ENCODE results near the gene AGFG2. TPM values are rescaled to one million over a fixed set of nuclear protein-coding genes. Genes with fewer than 3 reads are reported as not detected.
"Not testable (repeated sequence)": the region's sequence is repeated elsewhere in the genome, so short reads cannot be mapped to it uniquely, and the experiment has no call there.

AGFG2 gene
- total RNA-seq, 1 experiment from 2014 or later, result 19.1 TPM

GRCh38 chr7:100520138-100520537 lies 18.9 kb upstream of the AGFG2 start:
- no peak for DNase-seq (ENCODE audit: low read depth)

- no peak for DNase-seq (ENCODE audit: low read depth)
Observed at GRCh38 chr7:100521076-100521475, 17.9 kb upstream of the AGFG2 start.

GRCh38 chr7:100521909-100522593 lies 17.0 kb upstream of the AGFG2 start:
- DNase-seq (ENCODE audit: low read depth), result not testable (repeated sequence)

GRCh38 chr7:100523192-100523591 lies 15.8 kb upstream of the AGFG2 start:
- DNase-seq (ENCODE audit: low read depth), result not testable (repeated sequence)

GRCh38 chr7:100528108-100528866 lies 10.7 kb upstream of the AGFG2 start:
- DNase-seq (ENCODE audit: low read depth), result not testable (repeated sequence)

- DNase-seq (ENCODE audit: low read depth), result no peak
Observed at GRCh38 chr7:100532165-100533022, 6.6 kb upstream of the AGFG2 start.

GRCh38 chr7:100535982-100536381 lies 3.0 kb upstream of the AGFG2 start:
- DNase-seq (ENCODE audit: low read depth), result not testable (repeated sequence)

- not testable (repeated sequence) for DNase-seq (ENCODE audit: low read depth)
Observed at GRCh38 chr7:100536695-100537094, 2.3 kb upstream of the AGFG2 start.

- DNase-seq (ENCODE audit: low read depth), result no peak
Observed at GRCh38 chr7:100538348-100538653, 702 bp upstream of the AGFG2 start.

GRCh38 chr7:100539436-100540006 lies 518 bp downstream of the AGFG2 start:
- DNase-seq (ENCODE audit: low read depth), result no peak

- DNase-seq (ENCODE audit: low read depth), result no peak
Observed at GRCh38 chr7:100540073-100540723, 1.2 kb downstream of the AGFG2 start.

GRCh38 chr7:100541309-100541708 lies 2.3 kb downstream of the AGFG2 start:
- DNase-seq (ENCODE audit: low read depth), result not testable (repeated sequence)

- no peak for DNase-seq (ENCODE audit: low read depth)
Observed at GRCh38 chr7:100543586-100543985, 4.6 kb downstream of the AGFG2 start.

- DNase-seq (ENCODE audit: low read depth), result no peak
Observed at GRCh38 chr7:100544386-100544785, 5.4 kb downstream of the AGFG2 start.

GRCh38 chr7:100544967-100545359 lies 6.0 kb downstream of the AGFG2 start:
- DNase-seq (ENCODE audit: low read depth), result no peak

- peak; percentile 98 for DNase-seq (ENCODE audit: low read depth)
Observed at GRCh38 chr7:100545360-100546128, 6.5 kb downstream of the AGFG2 start.

GRCh38 chr7:100546129-100546925 lies 7.3 kb downstream of the AGFG2 start:
- no peak for DNase-seq (ENCODE audit: low read depth)

GRCh38 chr7:100546926-100547800 lies 8.2 kb downstream of the AGFG2 start:
- no peak for DNase-seq (ENCODE audit: low read depth)

- peak; percentile 72 for DNase-seq (ENCODE audit: low read depth)
Observed at GRCh38 chr7:100547872-100548271, 8.9 kb downstream of the AGFG2 start.

All from Daoy (cell line).